Mesothelial cell of epicardium (in vitro differentiated cells): ENCODE measurements around the gene RPP40. TPM values are rescaled to one million over a fixed set of nuclear protein-coding genes. Genes with fewer than 3 reads are reported as not detected.

Experiments used
- DNase-seq, 2 experiments: peaks; one replicate each; pipeline ENCODE4 v3.0.0; 2021; ENCODE audit warnings: low spot score in 2 of 2; ENCODE audit not compliant: unreplicated experiment in 2 of 2
- H3K27ac Mint-ChIP-seq: 2 replicates; pipeline ENCODE4 v1.8.0; 2021; ENCODE audit warnings: mixed read lengths
- H3K27me3 Mint-ChIP-seq: 2 replicates; pipeline ENCODE4 v1.8.0; 2021; ENCODE audit warnings: low read depth, mixed read lengths
- H3K36me3 Mint-ChIP-seq: 2 replicates; pipeline ENCODE4 v1.8.0; 2021; ENCODE audit warnings: mixed read lengths
- H3K4me1 Mint-ChIP-seq: 2 replicates; pipeline ENCODE4 v1.8.0; 2021; ENCODE audit warnings: mixed read lengths
- H3K4me3 Mint-ChIP-seq: 2 replicates; pipeline ENCODE4 v1.8.0; 2021; ENCODE audit warnings: mild to moderate bottlenecking, moderate library complexity, mixed read lengths
- H3K9me3 Mint-ChIP-seq: 2 replicates; pipeline ENCODE4 v1.8.0; 2021; ENCODE audit warnings: mixed read lengths
- CTCF ChIP-seq: fragments of 200-600 bp; sonication (generic); IDR thresholded peaks from one replicate; pipeline ENCODE4 v1.5.0; 2021; ENCODE audit warnings: antibody characterized with exemption; ENCODE audit not compliant: unreplicated experiment
- total RNA-seq: library from RNA; stranded (reverse); gene quantifications from 3 replicates; pipeline ENCODE4 v1.2.1, GENCODE V29; 2021

The RPP40 gene
- total RNA-seq, 1 donor from 2014 or later = 6.8 TPM

GRCh38 chr6:5004373-5005037, 668 bp upstream of the RPP40 start:
- no peak for TF ChIP-seq CTCF

GRCh38 chr6:4999586-4999985, 4.3 kb downstream of the RPP40 start:
- Mint-ChIP-seq H3K27ac (no peak overlapping the region), H3K4me3 (no peak overlapping the region), H3K36me3 (peaks cover 20% of the 10 kb centered on the region), H3K4me1 (peaks cover 12% of the 10 kb centered on the region), H3K9me3 (no peaks in the 10 kb centered on the region), H3K27me3 (no peaks in the 10 kb centered on the region)
- DNase-seq = no peak
- no peak for TF ChIP-seq CTCF

More at GRCh38 chr6:5004373-5005037, 668 bp upstream of the RPP40 start:
- peaks cover 7% of the 10 kb centered on the region for H3K36me3 Mint-ChIP-seq
- H3K27ac Mint-ChIP-seq = peak overlapping the region; percentile 97
- no peaks in the 10 kb centered on the region for H3K27me3 Mint-ChIP-seq
- H3K4me1 Mint-ChIP-seq = peaks cover 15% of the 10 kb centered on the region
- no peaks in the 10 kb centered on the region for H3K9me3 Mint-ChIP-seq
- H3K4me3 Mint-ChIP-seq = peak overlapping the region; percentile 93
- DNase-seq = no peak

GRCh38 chr6:4997862-4998261, 6.0 kb downstream of the RPP40 start:
- H3K4me3 Mint-ChIP-seq = no peak overlapping the region

GRCh38 chr6:4994741-4995140, 9.1 kb downstream of the RPP40 start:
- H3K27ac Mint-ChIP-seq = no peak overlapping the region
- peaks cover 17% of the 10 kb centered on the region for H3K9me3 Mint-ChIP-seq
- no peaks in the 10 kb centered on the region for H3K27me3 Mint-ChIP-seq
- H3K4me3 Mint-ChIP-seq = no peak overlapping the region
- DNase-seq = no peak
- peaks cover 30% of the 10 kb centered on the region for H3K36me3 Mint-ChIP-seq
- H3K4me1 Mint-ChIP-seq = peaks cover 3% of the 10 kb centered on the region
- no peak for TF ChIP-seq CTCF

More at GRCh38 chr6:4997862-4998261, 6.0 kb downstream of the RPP40 start:
- no peak for TF ChIP-seq CTCF
- Mint-ChIP-seq H3K9me3 (no peaks in the 10 kb centered on the region), H3K4me1 (peaks cover 3% of the 10 kb centered on the region), H3K36me3 (peaks cover 20% of the 10 kb centered on the region), H3K27me3 (no peaks in the 10 kb centered on the region), H3K27ac (no peak overlapping the region)
- DNase-seq = no peak

- Mint-ChIP-seq H3K27me3 (no peaks in the 10 kb centered on the region), H3K4me1 (no peaks in the 10 kb centered on the region), H3K27ac (no peak overlapping the region), H3K4me3 (no peak overlapping the region), H3K9me3 (peaks cover 13% of the 10 kb centered on the region), H3K36me3 (peaks cover 13% of the 10 kb centered on the region)
- no peak for DNase-seq
- TF ChIP-seq CTCF = no peak
Observed at GRCh38 chr6:4987432-4987831, 16.4 kb downstream of the RPP40 start.
